Type B pancreatic cell (in vitro differentiated cells): ENCODE data around the gene HNF4A. TPM values are rescaled to one million over a fixed set of nuclear protein-coding genes. Genes with fewer than 3 reads are reported as not detected.

Experiments
- DNase-seq: peaks from one replicate; pipeline ENCODE4 v3.0.0; 2021; ENCODE audit warnings: mixed read lengths; ENCODE audit not compliant: unreplicated experiment; ENCODE audit errors: extremely low spot score
- H3K27ac Mint-ChIP-seq: 2 replicates; pipeline ENCODE4 v1.8.0; 2021; ENCODE audit warnings: mild to moderate bottlenecking, mixed read lengths
- H3K27me3 Mint-ChIP-seq: 2 replicates; pipeline ENCODE4 v1.8.0; 2021; ENCODE audit warnings: mixed read lengths
- H3K36me3 Mint-ChIP-seq: 2 replicates; pipeline ENCODE4 v1.8.0; 2021; ENCODE audit warnings: mixed read lengths
- H3K4me1 Mint-ChIP-seq: one replicate; pipeline ENCODE4 v1.8.0; 2021; ENCODE audit warnings: mixed read lengths; ENCODE audit not compliant: unreplicated experiment
- H3K4me3 Mint-ChIP-seq: 2 replicates; pipeline ENCODE4 v1.8.0; 2021; ENCODE audit warnings: mild to moderate bottlenecking, mixed read lengths
- H3K9me3 Mint-ChIP-seq: 2 replicates; pipeline ENCODE4 v1.8.0; 2021; ENCODE audit warnings: mixed read lengths
- CTCF ChIP-seq: fragments of 200-600 bp; sonication (generic); conservative IDR thresholded peaks from 2 replicates; pipeline ENCODE4 v1.5.0; 2021; ENCODE audit warnings: antibody characterized with exemption, mild to moderate bottlenecking
- total RNA-seq: library from RNA; stranded (reverse); gene quantifications from 2 replicates; pipeline ENCODE4 v1.2.1, GENCODE V29; 2021; ENCODE audit warnings: low replicate concordance

Gene HNF4A
- total RNA-seq, 1 donor from 2014 or later: 19.9 TPM

GRCh38 chr20:44393608-44394451, 38.3 kb downstream of the HNF4A start:
- no peak for DNase-seq
- no peaks in the 10 kb centered on the region for H3K36me3 Mint-ChIP-seq
- H3K27me3 Mint-ChIP-seq: peaks cover 35% of the 10 kb centered on the region
- TF ChIP-seq CTCF: no peak
- no peak overlapping the region for H3K4me3 Mint-ChIP-seq
- H3K4me1 Mint-ChIP-seq: no peaks in the 10 kb centered on the region
- H3K27ac Mint-ChIP-seq: peak overlapping the region; percentile 77
- H3K9me3 Mint-ChIP-seq: no peaks in the 10 kb centered on the region

- TF ChIP-seq CTCF: no peak
- H3K27me3 Mint-ChIP-seq: peaks cover 34% of the 10 kb centered on the region
- DNase-seq: no peak
Observed at GRCh38 chr20:44394452-44394701, 38.9 kb downstream of the HNF4A start.

GRCh38 chr20:44394702-44395460, 39.4 kb downstream of the HNF4A start:
- TF ChIP-seq CTCF: no peak
- Mint-ChIP-seq H3K27ac (peak overlapping the region; percentile 77), H3K9me3 (no peaks in the 10 kb centered on the region), H3K27me3 (peaks cover 34% of the 10 kb centered on the region), H3K36me3 (no peaks in the 10 kb centered on the region), H3K4me3 (no peak overlapping the region), H3K4me1 (no peaks in the 10 kb centered on the region)
- no peak for DNase-seq

More at GRCh38 chr20:44394452-44394701, 38.9 kb downstream of the HNF4A start:
- Mint-ChIP-seq H3K9me3 (no peaks in the 10 kb centered on the region), H3K4me3 (no peak overlapping the region), H3K27ac (peak overlapping the region; percentile 77), H3K4me1 (no peaks in the 10 kb centered on the region), H3K36me3 (no peaks in the 10 kb centered on the region)

- TF ChIP-seq CTCF: no peak
- Mint-ChIP-seq H3K4me1 (peaks cover under 1% of the 10 kb centered on the region), H3K4me3 (no peak overlapping the region), H3K36me3 (no peaks in the 10 kb centered on the region), H3K27ac (no peak overlapping the region), H3K27me3 (peaks cover 34% of the 10 kb centered on the region), H3K9me3 (no peaks in the 10 kb centered on the region)
- no peak for DNase-seq
Observed at GRCh38 chr20:44395461-44396340, 40.2 kb downstream of the HNF4A start.

- peaks cover 29% of the 10 kb centered on the region for H3K27me3 Mint-ChIP-seq
- peaks cover 4% of the 10 kb centered on the region for H3K4me1 Mint-ChIP-seq
- H3K9me3 Mint-ChIP-seq: no peaks in the 10 kb centered on the region
- H3K4me3 Mint-ChIP-seq: no peak overlapping the region
- no peak overlapping the region for H3K27ac Mint-ChIP-seq
- TF ChIP-seq CTCF: no peak
- H3K36me3 Mint-ChIP-seq: no peaks in the 10 kb centered on the region
- no peak for DNase-seq
Observed at GRCh38 chr20:44396369-44397130, 41.1 kb downstream of the HNF4A start.
